Transverse colon (tissue), 4 donors: ENCODE results near the gene NKPD1. TPM values are rescaled to one million over a fixed set of nuclear protein-coding genes. Genes with fewer than 3 reads are reported as not detected.

Experiments used
- DNase-seq: peaks from one replicate; pipeline ENCODE4 v3.0.0-alpha.2; 2019
- H3K27ac ChIP-seq, 4 donors: fragments of 200-600 bp; sonication (generic); 2 replicates each; pipeline ENCODE4 v1.5.1; 2016 to 2018; ENCODE audit warnings: inconsistent platforms in 4 of 4
- H3K27me3 ChIP-seq: fragments of 200-600 bp; sonication (generic); 2 replicates; pipeline ENCODE4 v1.5.1; 2017; ENCODE audit warnings: inconsistent platforms
- H3K36me3 ChIP-seq, 4 donors: fragments of 200-600 bp; sonication (generic); 2 replicates each; pipeline ENCODE4 v1.5.1; 2017 to 2019; ENCODE audit warnings: inconsistent platforms in 4 of 4
- H3K4me1 ChIP-seq, 4 donors: fragments of 200-600 bp; sonication (generic); 2 replicates each; pipeline ENCODE4 v1.5.1; 2017 to 2020; ENCODE audit warnings: inconsistent platforms in 4 of 4
- H3K4me3 ChIP-seq, 4 donors: fragments of 200-600 bp; sonication (generic); 1 replicate in 1 of 4; 2 replicates in 3 of 4; pipeline versions ENCODE4 v1.5.1 to v1.6.1; 2017 to 2019; ENCODE audit warnings: inconsistent platforms in 4 of 4
- H3K9me3 ChIP-seq, 2 donors: fragments of 200-600 bp; sonication (generic); 2 replicates each; pipeline ENCODE4 v1.5.1; 2017 to 2019; ENCODE audit warnings: inconsistent platforms in 2 of 2
- EP300 ChIP-seq: sonication (generic); formaldehyde crosslinking; IDR thresholded peaks from one replicate; pipeline ENCODE4 v1.6.1; 2017; ENCODE audit warnings: antibody characterized with exemption, low read depth
- POLR2A ChIP-seq: fragments of 450-650 bp; IDR thresholded peaks from one replicate; pipeline ENCODE4 v1.6.1; 2016; ENCODE audit warnings: antibody characterized with exemption, mild to moderate bottlenecking, moderate library complexity
- POLR2AphosphoS5 ChIP-seq, 3 donors: sonication (generic); formaldehyde crosslinking; IDR thresholded peaks; one replicate each; pipeline ENCODE4 v1.6.1; 2016; ENCODE audit warnings: antibody characterized with exemption in 3 of 3
- WGBS, 2 donors: methylation state at CpG; one replicate each; pipeline ENCODE4 v1.1.5; 2018; ENCODE audit warnings: low coverage in 1 of 2; 5-methylcytosine and 5-hydroxymethylcytosine counted together
- in situ Hi-C, 4 donors: fragments of 200-750 bp; cut with MboI; loops; one replicate each; pipeline versions ENCODE4 v1.15.0 to v1.15.1; 2017; ENCODE audit warnings: low sequenced_read_pairs in 3 of 4, low pct_ligation_motif_present in 1 of 4, low pct_unique_long_range_greater_than_20kb in 1 of 4
- intact Hi-C: fragments of 100-400 bp; cut with DNase I; formaldehyde crosslinking; loops from one replicate; pipeline ENCODE4 v1.15.1; 2023; ENCODE audit warnings: low total_unique reads
- total RNA-seq, 4 donors: library from RNA; depleted of rRNA; stranded (reverse); fragments of >200 nt; gene quantifications; one replicate each; pipeline ENCODE4 v1.1.0, GENCODE V29; 2016
- TF ChIP-seq, protein P1 (sequence below), 5 experiments: fragments of 200-600 bp in 3 of 5; fragments of 450-650 bp in 2 of 5; sonication (generic) in 3 of 5; IDR thresholded peaks; 1 replicate in 2 of 5; 2 replicates in 3 of 5; pipeline ENCODE4 v1.5.1; 2016 to 2017; ENCODE audit warnings: antibody characterized with exemption in 5 of 5, inconsistent platforms in 3 of 5, mild to moderate bottlenecking in 2 of 5, moderate library complexity in 1 of 5

NKPD1 gene
- total RNA-seq, 4 donors from 2014 or later = 0.32 to 1.5 TPM; not detected in 2

DNA sequence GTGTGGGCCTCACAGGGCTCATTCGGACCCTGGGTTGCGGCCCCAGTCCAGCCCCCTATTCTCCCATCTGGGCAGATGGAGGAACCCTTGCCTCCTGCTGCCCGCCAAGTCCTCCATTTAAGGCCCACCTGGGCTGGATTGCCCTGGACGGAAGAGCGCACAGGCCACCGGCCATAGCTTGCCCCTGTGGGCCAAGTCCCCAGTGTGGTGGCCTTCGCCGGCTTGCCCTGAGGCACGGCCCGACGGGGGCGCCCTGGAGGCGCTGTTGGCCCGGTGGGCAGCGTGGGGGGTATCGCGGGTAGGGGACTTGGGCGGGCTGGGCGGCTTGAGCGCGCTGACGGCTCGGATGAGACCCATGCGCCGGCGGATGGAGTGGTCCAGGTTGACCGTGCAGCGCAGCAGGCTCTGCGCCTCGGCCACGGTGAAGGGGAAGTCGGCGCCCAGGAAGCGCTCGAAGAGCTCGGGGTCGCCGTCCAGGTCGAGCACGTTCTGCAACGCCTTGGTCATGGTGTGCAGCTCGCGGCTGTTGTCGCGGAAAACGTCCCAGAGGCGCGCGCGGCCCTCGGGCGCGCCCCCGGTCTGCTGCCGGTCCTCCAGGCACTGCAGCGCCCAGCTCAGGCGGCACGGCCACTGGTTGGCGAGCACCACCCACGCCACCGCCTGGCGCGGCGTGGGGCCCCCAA is 8.8 kb downstream of the NKPD1 start:
- DNase-seq = no peak
- H3K9me3 ChIP-seq = no peaks in the 10 kb centered on the region
- in situ Hi-C loops = no loop called here
- 36% methylated on average over 30 of the region's 64 CpGs; no CpG with 5 or more reads in 1 of the 2 donors for WGBS, 2 donors
- peaks cover 50% of the 10 kb centered on the region for H3K27me3 ChIP-seq
- no peaks in the 10 kb centered on the region for H3K36me3 ChIP-seq
- H3K4me3 ChIP-seq = peak overlapping the region in 2 of 4 donors; percentile 24 to 27
- TF ChIP-seq POLR2AphosphoS5 (IDR thresholded peaks at IDR 0.05) = no peak
- no peak for TF ChIP-seq EP300
- TF ChIP-seq POLR2A = no peak
- TF ChIP-seq, protein P1, sequence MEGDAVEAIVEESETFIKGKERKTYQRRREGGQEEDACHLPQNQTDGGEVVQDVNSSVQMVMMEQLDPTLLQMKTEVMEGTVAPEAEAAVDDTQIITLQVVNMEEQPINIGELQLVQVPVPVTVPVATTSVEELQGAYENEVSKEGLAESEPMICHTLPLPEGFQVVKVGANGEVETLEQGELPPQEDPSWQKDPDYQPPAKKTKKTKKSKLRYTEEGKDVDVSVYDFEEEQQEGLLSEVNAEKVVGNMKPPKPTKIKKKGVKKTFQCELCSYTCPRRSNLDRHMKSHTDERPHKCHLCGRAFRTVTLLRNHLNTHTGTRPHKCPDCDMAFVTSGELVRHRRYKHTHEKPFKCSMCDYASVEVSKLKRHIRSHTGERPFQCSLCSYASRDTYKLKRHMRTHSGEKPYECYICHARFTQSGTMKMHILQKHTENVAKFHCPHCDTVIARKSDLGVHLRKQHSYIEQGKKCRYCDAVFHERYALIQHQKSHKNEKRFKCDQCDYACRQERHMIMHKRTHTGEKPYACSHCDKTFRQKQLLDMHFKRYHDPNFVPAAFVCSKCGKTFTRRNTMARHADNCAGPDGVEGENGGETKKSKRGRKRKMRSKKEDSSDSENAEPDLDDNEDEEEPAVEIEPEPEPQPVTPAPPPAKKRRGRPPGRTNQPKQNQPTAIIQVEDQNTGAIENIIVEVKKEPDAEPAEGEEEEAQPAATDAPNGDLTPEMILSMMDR (IDR thresholded peaks at IDR 0.05) = no peak
- no peak overlapping the region for H3K27ac ChIP-seq
- peaks cover 20 to 32% (median 25%) of the 10 kb centered on the region in 4 donors for H3K4me1 ChIP-seq
- intact Hi-C loops = no loop called here

DNA sequence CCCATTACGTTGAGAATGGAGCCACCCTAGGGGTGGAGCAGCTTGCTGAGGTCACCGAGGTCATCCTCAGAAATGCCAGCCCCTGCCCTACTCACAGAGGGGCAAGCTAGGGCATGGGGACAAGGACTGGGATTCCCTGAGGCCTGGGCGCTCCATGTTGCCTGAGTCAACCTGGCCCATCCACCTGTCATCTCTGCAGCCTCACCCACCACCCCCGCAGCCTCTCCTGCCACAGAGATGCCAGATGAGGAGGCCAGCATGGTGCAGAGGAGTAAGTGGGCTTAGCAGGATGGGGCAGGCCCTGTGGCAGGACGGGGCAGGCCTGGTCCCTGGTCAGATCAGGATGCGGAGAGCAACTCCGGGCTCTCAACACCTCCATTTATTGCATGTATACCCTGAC is 9.5 kb downstream of the NKPD1 start:
- in situ Hi-C loops = no loop called here

DNA sequence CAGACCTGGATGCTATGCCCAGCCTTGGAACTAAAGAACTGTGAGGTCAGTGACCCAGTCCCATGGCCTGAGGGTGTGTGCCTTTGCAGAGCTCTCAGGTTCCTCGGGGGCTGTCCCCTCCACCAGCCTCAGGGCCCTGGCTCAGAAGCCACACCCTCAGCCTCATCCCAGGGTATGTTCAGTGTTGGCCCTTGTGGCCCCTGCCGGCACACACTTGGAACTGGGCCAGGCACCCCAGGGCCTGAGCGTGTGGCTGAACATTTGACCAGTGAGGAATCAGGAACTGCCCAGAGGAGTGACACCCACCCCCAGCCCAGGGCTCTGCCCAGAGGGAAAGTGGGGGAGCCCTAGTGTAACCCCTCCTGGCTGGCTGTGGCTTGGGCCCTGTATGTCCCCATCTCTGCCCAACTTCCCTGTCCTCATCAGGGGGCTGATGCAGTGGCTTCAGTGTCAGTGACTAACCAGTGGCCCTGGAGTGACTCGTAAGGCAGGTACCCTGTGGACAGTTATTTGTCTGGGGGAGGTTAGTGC is 10.0 kb downstream of the NKPD1 start:
- no peak for DNase-seq
- 54% methylated on average over 4 of the region's 4 CpGs; no CpG with 5 or more reads in 1 of the 2 donors for WGBS, 2 donors
- TF ChIP-seq POLR2AphosphoS5 (IDR thresholded peaks at IDR 0.05) = no peak
- TF ChIP-seq POLR2A = no peak
- no peak for TF ChIP-seq EP300
- TF ChIP-seq, protein P1 (IDR thresholded peaks at IDR 0.05) = no peak
- in situ Hi-C loops = no loop called here
- Histone ChIP-seq H3K4me1 (peaks cover 20 to 27% (median 25%) of the 10 kb centered on the region in 4 donors), H3K4me3 (no peak overlapping the region), H3K27me3 (peaks cover 50% of the 10 kb centered on the region), H3K27ac (no peak overlapping the region), H3K36me3 (peaks cover 0 to 2% (median under 1%) of the 10 kb centered on the region in 4 donors), H3K9me3 (no peaks in the 10 kb centered on the region)
- intact Hi-C loops = no loop called here

More for the DNA sequence above, 9.5 kb downstream of the NKPD1 start:
- peaks cover 20 to 27% (median 25%) of the 10 kb centered on the region in 4 donors for H3K4me1 ChIP-seq
- no peak overlapping the region for H3K4me3 ChIP-seq
- no peaks in the 10 kb centered on the region for H3K36me3 ChIP-seq
- no peak for DNase-seq
- 76% methylated on average over 7 of the region's 7 CpGs; no CpG with 5 or more reads in 1 of the 2 donors for whole genome bisulfite sequencing, 2 donors
- no peaks in the 10 kb centered on the region for H3K9me3 ChIP-seq
- peaks cover 50% of the 10 kb centered on the region for H3K27me3 ChIP-seq
- TF ChIP-seq EP300 = no peak
- TF ChIP-seq POLR2A = no peak
- TF ChIP-seq, protein P1 (IDR thresholded peaks at IDR 0.05) = no peak
- TF ChIP-seq POLR2AphosphoS5 (IDR thresholded peaks at IDR 0.05) = no peak
- no peak overlapping the region for H3K27ac ChIP-seq
- intact Hi-C loops = no loop called here

DNA sequence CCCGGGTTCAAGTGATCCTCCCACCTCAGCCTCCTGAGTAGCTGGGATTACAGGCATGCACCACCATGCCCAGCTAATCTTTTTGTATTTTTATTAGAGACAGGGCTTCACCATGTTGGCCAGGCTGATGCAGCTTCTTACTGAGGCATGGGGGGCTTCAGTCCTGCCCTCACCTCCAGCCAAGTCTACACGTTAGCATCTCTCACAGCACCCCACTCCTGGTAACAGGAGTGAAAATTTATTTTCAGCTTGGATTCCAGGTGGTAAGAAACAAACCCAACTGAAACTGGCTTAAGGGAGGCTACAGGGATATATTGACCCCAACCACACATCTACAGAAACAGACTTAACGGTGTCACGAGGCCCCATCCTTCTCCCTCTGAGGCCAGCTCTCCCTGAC is 10.6 kb downstream of the NKPD1 start:
- peaks cover 0 to 8% (median 4%) of the 10 kb centered on the region in 4 donors for H3K36me3 ChIP-seq
- in situ Hi-C loops = no loop called here
- no peaks in the 10 kb centered on the region for H3K9me3 ChIP-seq
- no peak overlapping the region for H3K27ac ChIP-seq
- TF ChIP-seq POLR2A (no peak), EP300 (no peak), POLR2AphosphoS5 (IDR thresholded peaks at IDR 0.05) (no peak)
- TF ChIP-seq, protein P1 (IDR thresholded peaks at IDR 0.05) = no peak
- 94 to 98% methylated on average over 3 to 4 of the region's 4 CpGs for WGBS, 2 donors
- peaks cover 20 to 27% (median 25%) of the 10 kb centered on the region in 4 donors for H3K4me1 ChIP-seq
- intact Hi-C loops = no loop called here
- H3K27me3 ChIP-seq = peaks cover 49% of the 10 kb centered on the region
- H3K4me3 ChIP-seq = no peak overlapping the region
- no peak for DNase-seq
